H1 (cell line): ENCODE results near the gene TMEM244. TPM values are rescaled to one million over a fixed set of nuclear protein-coding genes. Genes with fewer than 3 reads are reported as not detected.

Experiments used
- CTCF ChIA-PET: fragments of 300-600 bp; sonication (Branson Sonifier 250); formaldehyde crosslinking; loops from one replicate; lab custom pipeline; 2021; ENCODE audit not compliant: partially characterized antibody; lab: Charles Lee
- POLR2A ChIA-PET: fragments of 300-600 bp; sonication (Branson Sonifier 250); formaldehyde crosslinking; loops from one replicate; lab custom pipeline; 2021; ENCODE audit warnings: inconsistent platforms; ENCODE audit not compliant: partially characterized antibody; lab: Charles Lee
- DNase-seq, 2 experiments: peaks; one replicate each; pipeline versions ENCODE4 v3.0.0 to v3.0.0-alpha.2; 2010 to 2022; ENCODE audit warnings: low spot score in 2 of 2, low read depth in 1 of 2, mixed read lengths in 1 of 2
- FAIRE-seq: peaks from 2 replicates; lab custom pipeline; 2011; peaks lifted over from hg19 to GRCh38; lab: Jason Lieb, UNC
- H2AFZ ChIP-seq: 2 replicates; pipeline ENCODE4 v1.8.1; 2012; ENCODE audit warnings: low read length, inconsistent platforms
- H2AK5ac ChIP-seq: 2 replicates; pipeline ENCODE4 v1.6.1; 2013; ENCODE audit warnings: low read depth, low read length
- H2BK120ac ChIP-seq: replicated peaks from 2 replicates; pipeline ENCODE3; 2013; ENCODE audit warnings: low read depth, low read length, inconsistent platforms
- H2BK12ac ChIP-seq: 2 replicates; pipeline ENCODE4 v1.6.1; 2013; ENCODE audit warnings: low read depth, low read length
- H2BK15ac ChIP-seq: 2 replicates; pipeline ENCODE4 v1.6.1; 2013; ENCODE audit warnings: low read length
- H2BK20ac ChIP-seq: 2 replicates; pipeline ENCODE4 v1.6.1; 2013; ENCODE audit warnings: low read length
- H2BK5ac ChIP-seq: 2 replicates; pipeline ENCODE4 v1.6.1; 2013; ENCODE audit warnings: low read depth, low read length
- H3K14ac ChIP-seq: 2 replicates; pipeline ENCODE4 v1.6.1; 2013; ENCODE audit warnings: inconsistent platforms; ENCODE audit not compliant: insufficient read length
- H3K18ac ChIP-seq: 2 replicates; pipeline ENCODE4 v1.6.1; 2013; ENCODE audit warnings: low read length; ENCODE audit errors: extremely low read depth
- H3K23ac ChIP-seq: 2 replicates; pipeline ENCODE4 v1.6.1; 2013; ENCODE audit warnings: inconsistent platforms; ENCODE audit not compliant: insufficient read length
- H3K23me2 ChIP-seq: 2 replicates; pipeline ENCODE4 v1.6.1; 2013; ENCODE audit warnings: low read depth, low read length
- H3K27ac ChIP-seq: 2 replicates; pipeline ENCODE4 v1.6.1; 2011; ENCODE audit warnings: low read depth, low read length, inconsistent platforms
- H3K27me3 ChIP-seq, 4 experiments: replicated peaks in 1 of 4; 1 replicate in 1 of 4; 2 replicates in 3 of 4; pipeline versions ENCODE4 v1.6.1 to v1.8.1; 2011 to 2013; ENCODE audit warnings: low read length in 3 of 4, mild to moderate bottlenecking in 3 of 4, inconsistent platforms in 2 of 4, mixed read lengths in 2 of 4, moderate library complexity in 1 of 4; ENCODE audit not compliant: control insufficient read depth in 3 of 4, insufficient read depth in 3 of 4; ENCODE audit errors: extremely low read depth in 1 of 4
- H3K36me3 ChIP-seq, 4 experiments: 2 replicates each; pipeline versions ENCODE4 v1.6.1 to v1.8.1; 2011 to 2013; ENCODE audit warnings: mild to moderate bottlenecking in 4 of 4, low read length in 3 of 4, moderate library complexity in 2 of 4, control low read depth in 1 of 4, inconsistent platforms in 1 of 4; ENCODE audit not compliant: insufficient read depth in 4 of 4, control insufficient read depth in 2 of 4
- H3K4ac ChIP-seq: replicated peaks from 2 replicates; pipeline ENCODE3; 2013; ENCODE audit warnings: low read length, low read depth, mixed read lengths, inconsistent platforms; ENCODE audit not compliant: insufficient read length
- H3K4me1 ChIP-seq, 4 experiments: replicated peaks in 1 of 4; 1 replicate in 1 of 4; 2 replicates in 3 of 4; pipeline versions ENCODE4 v1.6.1 to v1.8.1; 2011 to 2013; ENCODE audit warnings: low read length in 3 of 4, inconsistent platforms in 2 of 4, mixed read lengths in 1 of 4; ENCODE audit not compliant: insufficient read depth in 4 of 4, control insufficient read depth in 3 of 4
- H3K4me2 ChIP-seq, 2 experiments: 2 replicates each; pipeline versions ENCODE4 v1.6.1 to v1.8.1; 2011 to 2013; ENCODE audit warnings: low read depth in 2 of 2, low read length in 2 of 2, control low read depth in 1 of 2, inconsistent platforms in 1 of 2, mild to moderate bottlenecking in 1 of 2; ENCODE audit not compliant: insufficient read depth in 1 of 2
- H3K4me3 ChIP-seq, 4 experiments: fragments of 200-600, 300-600 bp in 1 of 4; sonication (generic), shearing (Covaris generic), sonication (Bioruptor Twin) in 1 of 4; 2 replicates each; pipeline versions ENCODE4 v1.5.1 to v1.8.1; 2011 to 2016; ENCODE audit warnings: low read length in 4 of 4, low read depth in 3 of 4, control low read depth in 2 of 4, inconsistent platforms in 2 of 4, mild to moderate bottlenecking in 2 of 4, mixed read lengths in 1 of 4, moderate library complexity in 1 of 4; ENCODE audit not compliant: insufficient read depth in 2 of 4; ENCODE audit errors: extremely low read depth in 1 of 4
- H3K56ac ChIP-seq: replicated peaks from 2 replicates; pipeline ENCODE3; 2013; ENCODE audit warnings: low read depth, mild to moderate bottlenecking, mixed read lengths, low read length, inconsistent platforms; ENCODE audit not compliant: insufficient read length
- H3K79me1 ChIP-seq: 2 replicates; pipeline ENCODE4 v1.6.1; 2013; ENCODE audit warnings: low read depth, low read length, control low read depth
- H3K79me2 ChIP-seq, 2 experiments: 2 replicates each; pipeline versions ENCODE4 v1.6.1 to v1.8.1; 2012 to 2013; ENCODE audit warnings: low read length in 2 of 2, mild to moderate bottlenecking in 2 of 2, inconsistent platforms in 1 of 2; ENCODE audit not compliant: insufficient read depth in 2 of 2, control insufficient read depth in 1 of 2
- H3K9ac ChIP-seq, 4 experiments: replicated peaks in 1 of 4; 1 replicate in 1 of 4; 2 replicates in 3 of 4; pipeline versions ENCODE4 v1.6.1 to v1.8.1; 2011 to 2013; ENCODE audit warnings: low read depth in 3 of 4, low read length in 3 of 4, control low read depth in 2 of 4, mild to moderate bottlenecking in 2 of 4, moderate library complexity in 2 of 4, inconsistent platforms in 1 of 4; ENCODE audit errors: extremely low read depth in 1 of 4
- H3K9me3 ChIP-seq, 2 experiments: 2 replicates each; pipeline versions ENCODE4 v1.6.1 to v1.8.1; 2012 to 2013; ENCODE audit warnings: mild to moderate bottlenecking in 2 of 2, moderate library complexity in 2 of 2, control low read depth in 1 of 2, inconsistent platforms in 1 of 2, low read depth in 1 of 2, low read length in 1 of 2, mixed read lengths in 1 of 2; ENCODE audit not compliant: insufficient read depth in 2 of 2
- H4K20me1 ChIP-seq, 2 experiments: replicated peaks in 1 of 2; 2 replicates each; pipeline versions ENCODE3 to v1.8.1; 2011 to 2013; ENCODE audit warnings: inconsistent platforms in 2 of 2, low read length in 2 of 2, mild to moderate bottlenecking in 1 of 2; ENCODE audit not compliant: insufficient read depth in 2 of 2, control insufficient read depth in 1 of 2
- H4K5ac ChIP-seq: 2 replicates; pipeline ENCODE4 v1.6.1; 2013; ENCODE audit warnings: low read length, low read depth, mixed read lengths, inconsistent platforms; ENCODE audit not compliant: insufficient read length
- H4K8ac ChIP-seq: 2 replicates; pipeline ENCODE4 v1.8.0; 2013; ENCODE audit warnings: mild to moderate bottlenecking, moderate library complexity, low read length, inconsistent platforms; ENCODE audit not compliant: insufficient read depth; ENCODE audit errors: extremely low read depth
- H4K91ac ChIP-seq: replicated peaks from 2 replicates; pipeline ENCODE3; 2013; ENCODE audit warnings: low read length, mixed read lengths, inconsistent platforms; ENCODE audit not compliant: insufficient read length
- BCL11A ChIP-seq, 2 experiments: IDR thresholded peaks; one replicate each; pipeline ENCODE4 v1.6.1; 2011; ENCODE audit warnings: low read depth in 2 of 2, low read length in 2 of 2, mild to moderate bottlenecking in 2 of 2
- CEBPB ChIP-seq: IDR thresholded peaks from 2 replicates; pipeline ENCODE4 v1.6.1; 2012; ENCODE audit warnings: low read depth, low read length
- CREB1 ChIP-seq: IDR thresholded peaks from 2 replicates; pipeline ENCODE4 v1.6.1; 2012; ENCODE audit warnings: inconsistent platforms
- E2F6 ChIP-seq: IDR thresholded peaks from 2 replicates; pipeline ENCODE4 v1.6.1; 2012; ENCODE audit warnings: inconsistent platforms
- GABPA ChIP-seq: IDR thresholded peaks from 2 replicates; pipeline ENCODE4 v1.6.1; 2011; ENCODE audit warnings: mild to moderate bottlenecking, low read length, moderate library complexity, borderline replicate concordance; ENCODE audit not compliant: insufficient read depth
- NRF1 ChIP-seq: IDR thresholded peaks from 2 replicates; pipeline ENCODE4 v1.6.1; 2011; ENCODE audit warnings: mild to moderate bottlenecking, low read depth, low read length, improper control_type of control experiment
- PHF8 ChIP-seq: fragments of 200-600 bp; sonication (generic); conservative IDR thresholded peaks from 2 replicates; pipeline ENCODE4 v1.7.1; 2012; ENCODE audit warnings: low read depth, mild to moderate bottlenecking, inconsistent platforms, low read length, moderate library complexity
- SAP30 ChIP-seq: fragments of 300-600 bp; sonication (generic); IDR thresholded peaks from 2 replicates; pipeline ENCODE4 v1.7.1; 2012; ENCODE audit warnings: low read length, moderate library complexity, mild to moderate bottlenecking, inconsistent platforms; ENCODE audit not compliant: insufficient read depth, insufficient replicate concordance
- TEAD4 ChIP-seq: IDR thresholded peaks from 2 replicates; pipeline ENCODE4 v1.6.1; 2012; ENCODE audit warnings: low read depth, low read length, inconsistent platforms, mixed read lengths
- USF2 ChIP-seq: IDR thresholded peaks from 2 replicates; pipeline ENCODE4 v1.6.1; 2011; ENCODE audit warnings: low read length, improper control_type of control experiment
- YY1 ChIP-seq: IDR thresholded peaks from 2 replicates; pipeline ENCODE4 v1.6.1; 2011; ENCODE audit warnings: low read depth, mild to moderate bottlenecking, low read length
- polyA plus RNA-seq, 7 experiments: library from polyadenylated mRNA; depleted of rRNA in 3 of 7; stranded (reverse) in 5 of 7; unstranded in 2 of 7; fragments of >200 nt in 5 of 7; fragments of 200-250 nt in 2 of 7; gene quantifications; 1 replicate in 5 of 7; 2 replicates in 1 of 7; 4 replicates in 1 of 7; pipeline versions ENCODE4 v1.2.1 to v1.2.3, GENCODE V29; 2011 to 2013; ENCODE audit warnings: missing spikeins in 2 of 7, mixed read lengths in 2 of 7
- total RNA-seq: library from RNA; stranded (reverse); fragmentation: NEBNext Ultra II Directional; extraction: Animal tissue kit (Norgen Biotek cat#: 25700); gene quantifications from 2 replicates; pipeline ENCODE4 v1.2.1, GENCODE V29; 2021

TMEM244 gene
- total and polyA plus RNA-seq, 2 of the 8 experiments (the other 6 are each of a cell fraction or from before 2014, with no cell fraction given) = not detected

GRCh38 chr6:129874837-129875236, 13.7 kb upstream of the TMEM244 start:
- no peak overlapping the region for H2BK12ac ChIP-seq
- H3K27me3 ChIP-seq = peaks cover 0 to 1% (median 0%) of the 10 kb centered on the region in 4 experiments; a peak in 1 of 7 replicates
- H2AFZ ChIP-seq = no peak overlapping the region
- no peak overlapping the region for H3K14ac ChIP-seq
- no peak for DNase-seq
- H2BK15ac ChIP-seq = no peak overlapping the region
- H4K91ac ChIP-seq = no peak overlapping the region
- H3K9ac ChIP-seq = no peak overlapping the region
- no peak for TF ChIP-seq USF2
- TF ChIP-seq PHF8 = no peak
- TF ChIP-seq YY1 = no peak
- TF ChIP-seq NRF1 = no peak
- no peak for TF ChIP-seq CREB1
- no peak for TF ChIP-seq E2F6
- TF ChIP-seq TEAD4 = no peak
- TF ChIP-seq GABPA = no peak
- TF ChIP-seq SAP30 = no peak
- TF ChIP-seq CEBPB = no peak
- TF ChIP-seq BCL11A (IDR thresholded peaks at IDR 0.05; ENCODE audit: low read depth in 2 of 2, low read length in 2 of 2) = no peak
- no peak overlapping the region for H2BK20ac ChIP-seq
- no peak overlapping the region for H2AK5ac ChIP-seq
- H3K4me1 ChIP-seq = no peaks in the 10 kb centered on the region
- H3K79me1 ChIP-seq = no peaks in the 10 kb centered on the region
- H3K79me2 ChIP-seq = no peaks in the 10 kb centered on the region
- no peak overlapping the region for H3K23ac ChIP-seq
- no peak overlapping the region for H3K18ac ChIP-seq
- CTCF ChIA-PET = interaction anchor here (1.1 kb wide), 1 partner anchor 71 kb away, joined by 3 read pairs; no protein-coding TSS in a partner anchor
- no peaks in the 10 kb centered on the region; a peak in 1 of 8 replicates for H3K36me3 ChIP-seq
- H4K20me1 ChIP-seq = no peaks in the 10 kb centered on the region
- no peak for FAIRE-seq
- no peaks in the 10 kb centered on the region for H3K23me2 ChIP-seq
- no peak overlapping the region for H2BK5ac ChIP-seq
- no peak overlapping the region for H2BK120ac ChIP-seq
- H3K27ac ChIP-seq = no peak overlapping the region
- H4K8ac ChIP-seq = no peak overlapping the region
- H3K4me3 ChIP-seq = no peak overlapping the region
- H3K9me3 ChIP-seq = no peaks in the 10 kb centered on the region
- no peak overlapping the region for H3K4me2 ChIP-seq
- POLR2A ChIA-PET = no interaction called here
- no peak overlapping the region for H3K56ac ChIP-seq
- no peak overlapping the region for H4K5ac ChIP-seq
- H3K4ac ChIP-seq = no peak overlapping the region
